BJ (cell line): ENCODE measurements around the gene CACNA2D3. TPM values are rescaled to one million over a fixed set of nuclear protein-coding genes. Genes with fewer than 3 reads are reported as not detected.

Experiments
- CTCF ChIA-PET: fragments of 350-600 bp; formaldehyde crosslinking; extraction: SDS; loops from one replicate; lab custom pipeline; 2021; ENCODE audit warnings: antibody characterized with exemption, inconsistent platforms; lab: Yijun Ruan, JAX
- POLR2A ChIA-PET: fragments of 300-600 bp; sonication (Branson Sonifier 250); formaldehyde crosslinking; extraction: SDS; loops from one replicate; lab custom pipeline; 2021; ENCODE audit warnings: antibody characterized with exemption; lab: Charles Lee
- DNase-seq: peaks from one replicate; pipeline ENCODE4 v3.0.0-alpha.2; 2011; ENCODE audit warnings: low read depth
- H3K27me3 ChIP-seq: 2 replicates; pipeline ENCODE4 v1.6.0; 2011; ENCODE audit warnings: low read length; ENCODE audit not compliant: control insufficient read depth, insufficient read depth
- H3K36me3 ChIP-seq: 2 replicates; pipeline ENCODE4 v1.5.1; 2011; ENCODE audit warnings: low read length; ENCODE audit not compliant: control insufficient read depth, insufficient read depth
- H3K4me3 ChIP-seq: 2 replicates; pipeline ENCODE4 v1.5.1; 2011; ENCODE audit warnings: low read depth, mild to moderate bottlenecking, control low read depth, low read length
- polyA plus RNA-seq: library from polyadenylated mRNA; depleted of rRNA; stranded (reverse); fragments of >200 nt; gene quantifications from 2 replicates; pipeline ENCODE4 v1.2.3, GENCODE V29; 2011
- TF ChIP-seq, protein P1 (sequence below): IDR thresholded peaks from 2 replicates; pipeline ENCODE4 v1.5.1; 2011; ENCODE audit warnings: low read depth, mild to moderate bottlenecking, control low read depth, inconsistent platforms, low read length, moderate library complexity; ENCODE audit not compliant: insufficient read depth

Gene CACNA2D3
- polyA plus RNA-seq, 1 experiment: 0.56 TPM

GRCh38 chr3:54543446-54543845 lies 421.1 kb downstream of the CACNA2D3 start:
- ChIA-PET POLR2A (no interaction called here), CTCF (no interaction called here)
- TF ChIP-seq, protein P1, sequence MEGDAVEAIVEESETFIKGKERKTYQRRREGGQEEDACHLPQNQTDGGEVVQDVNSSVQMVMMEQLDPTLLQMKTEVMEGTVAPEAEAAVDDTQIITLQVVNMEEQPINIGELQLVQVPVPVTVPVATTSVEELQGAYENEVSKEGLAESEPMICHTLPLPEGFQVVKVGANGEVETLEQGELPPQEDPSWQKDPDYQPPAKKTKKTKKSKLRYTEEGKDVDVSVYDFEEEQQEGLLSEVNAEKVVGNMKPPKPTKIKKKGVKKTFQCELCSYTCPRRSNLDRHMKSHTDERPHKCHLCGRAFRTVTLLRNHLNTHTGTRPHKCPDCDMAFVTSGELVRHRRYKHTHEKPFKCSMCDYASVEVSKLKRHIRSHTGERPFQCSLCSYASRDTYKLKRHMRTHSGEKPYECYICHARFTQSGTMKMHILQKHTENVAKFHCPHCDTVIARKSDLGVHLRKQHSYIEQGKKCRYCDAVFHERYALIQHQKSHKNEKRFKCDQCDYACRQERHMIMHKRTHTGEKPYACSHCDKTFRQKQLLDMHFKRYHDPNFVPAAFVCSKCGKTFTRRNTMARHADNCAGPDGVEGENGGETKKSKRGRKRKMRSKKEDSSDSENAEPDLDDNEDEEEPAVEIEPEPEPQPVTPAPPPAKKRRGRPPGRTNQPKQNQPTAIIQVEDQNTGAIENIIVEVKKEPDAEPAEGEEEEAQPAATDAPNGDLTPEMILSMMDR: no peak
- no peaks in the 10 kb centered on the region; the same call in 1 of the 2 replicates for H3K27me3 ChIP-seq
- DNase-seq: no peak
- no peak overlapping the region for H3K4me3 ChIP-seq
- no peaks in the 10 kb centered on the region for H3K36me3 ChIP-seq

DNA sequence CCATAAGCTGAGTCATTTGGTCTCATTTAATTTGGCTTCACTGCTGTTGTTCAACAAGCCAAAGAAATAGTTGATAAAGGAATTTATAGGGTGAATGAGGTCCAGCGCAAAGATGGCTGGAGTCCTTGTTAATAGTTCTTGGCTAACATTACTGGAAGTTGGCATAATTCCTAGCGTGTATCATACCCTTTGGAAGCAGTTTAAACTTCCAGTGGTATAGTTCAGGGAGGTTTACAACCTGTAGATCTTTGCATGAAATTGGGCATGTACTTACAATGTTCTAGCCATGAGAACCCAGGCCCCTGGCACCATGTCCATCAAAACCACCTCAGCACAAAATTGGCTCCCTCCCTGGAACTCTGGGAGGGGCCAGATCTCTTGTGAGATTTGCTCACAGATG lies 424.7 kb downstream of the CACNA2D3 start:
- no peak for DNase-seq
- TF ChIP-seq, protein P1: no peak
- Histone ChIP-seq H3K36me3 (no peaks in the 10 kb centered on the region), H3K4me3 (no peak overlapping the region), H3K27me3 (no peaks in the 10 kb centered on the region; the same call in 1 of the 2 replicates)
- ChIA-PET CTCF (interaction anchor here (1.1 kb wide), 1 partner anchor 8 kb away, joined by 3 read pairs; no protein-coding TSS in a partner anchor), POLR2A (no interaction called here)

GRCh38 chr3:54547846-54548245 lies 425.5 kb downstream of the CACNA2D3 start:
- POLR2A ChIA-PET: no interaction called here
- TF ChIP-seq, protein P1: no peak
- Histone ChIP-seq H3K4me3 (no peak overlapping the region), H3K36me3 (no peaks in the 10 kb centered on the region), H3K27me3 (no peaks in the 10 kb centered on the region; the same call in 1 of the 2 replicates)
- DNase-seq: no peak
- CTCF ChIA-PET: interaction anchor here (1.1 kb wide), 1 partner anchor 9 kb away, joined by 3 read pairs; no protein-coding TSS in a partner anchor

DNA sequence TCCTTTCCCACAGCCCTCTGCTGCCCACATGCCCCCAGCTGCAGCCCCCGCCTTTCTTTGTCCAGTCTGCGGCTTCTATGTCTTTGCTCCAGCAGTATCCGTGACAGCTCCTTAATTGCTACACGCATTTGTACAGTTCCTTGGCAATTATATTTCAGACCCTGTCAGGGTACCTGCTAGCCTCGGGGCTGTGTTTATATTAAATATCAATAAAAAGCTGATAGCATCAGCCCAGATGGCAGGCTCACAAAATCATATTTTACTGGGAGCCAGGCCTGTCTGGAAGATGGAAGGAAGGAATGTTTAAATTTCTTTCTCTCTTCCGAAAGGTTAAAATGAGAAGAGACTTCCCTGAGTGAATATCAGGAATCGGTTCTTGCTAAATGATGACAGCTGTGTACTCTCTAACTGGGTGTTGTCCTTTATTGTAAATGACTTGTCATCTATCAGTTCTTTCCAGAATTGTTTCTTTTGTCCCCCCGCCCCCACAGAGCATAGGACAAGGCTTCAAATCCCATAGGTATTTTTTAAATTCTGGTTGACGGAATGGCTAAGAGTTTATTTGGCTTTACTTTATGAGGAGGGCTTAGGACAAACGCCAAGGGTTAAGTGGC lies 427.4 kb downstream of the CACNA2D3 start:
- CTCF ChIA-PET: interaction anchor here (0.7 kb wide), 1 partner anchor 81 kb away, joined by 4 read pairs; no protein-coding TSS in a partner anchor
- DNase-seq: no peak
- TF ChIP-seq, protein P1: no peak

GRCh38 chr3:54550221-54550977 lies 428.0 kb downstream of the CACNA2D3 start:
- CTCF ChIA-PET: no interaction called here
- TF ChIP-seq, protein P1: no peak
- no peak overlapping the region for H3K4me3 ChIP-seq
- no peaks in the 10 kb centered on the region for H3K36me3 ChIP-seq
- no peaks in the 10 kb centered on the region; the same call in 1 of the 2 replicates for H3K27me3 ChIP-seq
- no peak for DNase-seq
- POLR2A ChIA-PET: no interaction called here

More for the DNA sequence above, 427.4 kb downstream of the CACNA2D3 start:
- H3K4me3 ChIP-seq: no peak overlapping the region
- H3K27me3 ChIP-seq: no peaks in the 10 kb centered on the region; the same call in 1 of the 2 replicates
- POLR2A ChIA-PET: no interaction called here
- H3K36me3 ChIP-seq: no peaks in the 10 kb centered on the region
